Endodermal cell (in vitro differentiated cells): ENCODE measurements around the gene ULK3. TPM values are rescaled to one million over a fixed set of nuclear protein-coding genes. Genes with fewer than 3 reads are reported as not detected.

Experiments
- DNase-seq: peaks from one replicate; pipeline ENCODE4 v3.0.0-alpha.2; 2017
- H3K27ac ChIP-seq: 2 replicates; pipeline ENCODE4 v1.5.1; 2013; ENCODE audit warnings: mild to moderate bottlenecking, low read depth, low read length, moderate library complexity
- H3K27me3 ChIP-seq: 2 replicates; pipeline ENCODE4 v1.6.1; 2013; ENCODE audit warnings: mild to moderate bottlenecking, low read length, moderate library complexity; ENCODE audit not compliant: insufficient read depth, control insufficient read depth, poor library complexity, severe bottlenecking
- H3K36me3 ChIP-seq: 2 replicates; pipeline ENCODE4 v1.7.0; 2013; ENCODE audit warnings: mild to moderate bottlenecking, low read length, moderate library complexity; ENCODE audit not compliant: control insufficient read depth, insufficient read depth
- H3K4me1 ChIP-seq: one replicate; pipeline ENCODE4 v1.7.0; 2013; ENCODE audit warnings: low read length; ENCODE audit not compliant: control insufficient read depth, insufficient read depth
- H3K4me3 ChIP-seq: 2 replicates; pipeline ENCODE4 v1.5.1; 2013; ENCODE audit warnings: mild to moderate bottlenecking, low read length, moderate library complexity
- H3K9ac ChIP-seq: 2 replicates; pipeline ENCODE4 v1.6.1; 2013; ENCODE audit warnings: mild to moderate bottlenecking, low read length, moderate library complexity; ENCODE audit not compliant: poor library complexity, severe bottlenecking; ENCODE audit errors: extremely low read depth
- H3K9me3 ChIP-seq: 2 replicates; pipeline ENCODE4 v1.6.1; 2013; ENCODE audit warnings: mild to moderate bottlenecking, low read length, moderate library complexity; ENCODE audit not compliant: control insufficient read depth
- H3K27ac Mint-ChIP-seq: 2 replicates; pipeline ENCODE4 v1.8.0; 2020; ENCODE audit warnings: mixed read lengths
- H3K27me3 Mint-ChIP-seq: 2 replicates; pipeline ENCODE4 v1.8.0; 2021; ENCODE audit warnings: mild to moderate bottlenecking, mixed read lengths; ENCODE audit not compliant: insufficient read depth
- H3K36me3 Mint-ChIP-seq: 2 replicates; pipeline ENCODE4 v1.8.0; 2020; ENCODE audit warnings: low read depth, mixed read lengths
- H3K4me1 Mint-ChIP-seq: 2 replicates; pipeline ENCODE4 v1.8.0; 2020; ENCODE audit warnings: mixed read lengths
- H3K4me3 Mint-ChIP-seq: 2 replicates; pipeline ENCODE4 v1.8.0; 2020; ENCODE audit warnings: mild to moderate bottlenecking, moderate library complexity, mixed read lengths
- H3K9me3 Mint-ChIP-seq: 2 replicates; pipeline ENCODE4 v1.8.0; 2020; ENCODE audit warnings: mild to moderate bottlenecking, mixed read lengths
- CTCF ChIP-seq: fragments of 200-600 bp; sonication (generic); conservative IDR thresholded peaks from 2 replicates; pipeline ENCODE4 v1.5.0; 2021; ENCODE audit warnings: antibody characterized with exemption, mild to moderate bottlenecking
- WGBS, 2 experiments: methylation state at CpG; one replicate each; pipeline versions ENCODE4 v1.1.5 to v1.1.7; 2013; ENCODE audit warnings: missing lambda C conversion rate in 2 of 2, mixed read lengths in 1 of 2; ENCODE audit not compliant: insufficient coverage in 1 of 2, insufficient read length in 1 of 2; 5-methylcytosine and 5-hydroxymethylcytosine counted together
- total RNA-seq, 2 donors: library from RNA; stranded (reverse); fragmentation: NEBNext Ultra II Directional in 1 of 2; extraction: Animal tissue kit (Norgen Biotek cat#: 25700) in 1 of 2; gene quantifications; 2 replicates in 1 of 2; 3 replicates in 1 of 2; pipeline ENCODE4 v1.2.1, GENCODE V29; 2021

ULK3 gene
- total RNA-seq, 2 donors from 2014 or later, result 33.9 to 36.2 TPM

- DNase-seq, result no peak
- Histone ChIP-seq H3K27me3 (peaks cover 59% of the 10 kb centered on the region), H3K4me3 (no peak overlapping the region), H3K4me1 (peaks cover 5% of the 10 kb centered on the region), H3K9me3 (no peaks in the 10 kb centered on the region), H3K9ac (no peak overlapping the region), H3K27ac (no peak overlapping the region), H3K36me3 (no peaks in the 10 kb centered on the region)
- WGBS, 2 experiments, result 72% methylated on average over 9 of the region's 10 CpGs; no CpG with 5 or more reads in 1 of the 2 experiments
- H3K27ac Mint-ChIP-seq, result no peak overlapping the region
- H3K9me3 Mint-ChIP-seq, result no peaks in the 10 kb centered on the region
- H3K4me1 Mint-ChIP-seq, result no peaks in the 10 kb centered on the region
- H3K36me3 Mint-ChIP-seq, result no peaks in the 10 kb centered on the region
- TF ChIP-seq CTCF, result no peak
- H3K4me3 Mint-ChIP-seq, result no peak overlapping the region
- H3K27me3 Mint-ChIP-seq, result peaks cover 49% of the 10 kb centered on the region
These were observed 17.1 kb downstream of the ULK3 start for GRCh38 chr15:74825866-74826265.

- Histone ChIP-seq H3K9ac (no peak overlapping the region), H3K4me3 (no peak overlapping the region), H3K9me3 (no peaks in the 10 kb centered on the region), H3K4me1 (peaks cover 9% of the 10 kb centered on the region), H3K27ac (no peak overlapping the region), H3K27me3 (peaks cover 59% of the 10 kb centered on the region), H3K36me3 (no peaks in the 10 kb centered on the region)
- no peaks in the 10 kb centered on the region for H3K9me3 Mint-ChIP-seq
- no peak for DNase-seq
- 89% methylated on average over 7 of the region's 7 CpGs for WGBS, 2 experiments
- no peaks in the 10 kb centered on the region for H3K4me1 Mint-ChIP-seq
- H3K36me3 Mint-ChIP-seq, result no peaks in the 10 kb centered on the region
- no peak overlapping the region for H3K4me3 Mint-ChIP-seq
- peaks cover 49% of the 10 kb centered on the region for H3K27me3 Mint-ChIP-seq
- no peak for TF ChIP-seq CTCF
- no peak overlapping the region for H3K27ac Mint-ChIP-seq
These were observed 18.0 kb downstream of the ULK3 start for GRCh38 chr15:74824976-74825375.

- Mint-ChIP-seq H3K36me3 (no peaks in the 10 kb centered on the region), H3K27ac (no peak overlapping the region), H3K9me3 (no peaks in the 10 kb centered on the region), H3K27me3 (peaks cover 42% of the 10 kb centered on the region), H3K4me3 (no peak overlapping the region), H3K4me1 (no peaks in the 10 kb centered on the region)
- WGBS, 2 experiments, result 92 to 100% methylated on average over 4 to 6 of the region's 6 CpGs
- TF ChIP-seq CTCF, result no peak
- Histone ChIP-seq H3K9me3 (no peaks in the 10 kb centered on the region), H3K4me1 (peaks cover 9% of the 10 kb centered on the region), H3K9ac (no peak overlapping the region), H3K27ac (no peak overlapping the region), H3K27me3 (peaks cover 51% of the 10 kb centered on the region), H3K4me3 (no peak overlapping the region), H3K36me3 (no peaks in the 10 kb centered on the region)
- DNase-seq, result no peak
These were observed 19.6 kb downstream of the ULK3 start for GRCh38 chr15:74823324-74823723.
